ENCODE measurements around the gene CDHR3.

- TF ChIP-seq CTCF (IDR thresholded peaks at IDR 0.05; ENCODE audit: poor library complexity, severe bottlenecking), result no peak
- TF ChIP-seq EZH2 (IDR thresholded peaks at IDR 0.05; ENCODE audit: borderline replicate concordance, insufficient read depth, low read length, poor library complexity, severe bottlenecking), result no peak
These were observed 98.9 kb downstream of the CDHR3 start for GRCh38 chr7:106062006-106062405.
